Measurements from ENCODE around the gene LMBRD1.
"Not testable (repeated sequence)": the region's sequence is repeated elsewhere in the genome, so short reads cannot be mapped to it uniquely, and the experiment has no call there.

LMBRD1 gene

GRCh38 chr6:69796642-69797390, at the start of gene LMBRD1:
Gene LMBRD1 (minus strand): TSS chr6:69797010. CDS start chr6:69796881, 129 bp downstream.
- peak; percentile 80 for DNase-seq

GRCh38 chr6:69846312-69846711, 49.5 kb upstream of the LMBRD1 start:
- no peak for DNase-seq

- no peak for DNase-seq
Measured at GRCh38 chr6:69843189-69843588, 46.4 kb upstream of the LMBRD1 start.

- no peak for DNase-seq
Measured at GRCh38 chr6:69841862-69842261, 45.1 kb upstream of the LMBRD1 start.

- DNase-seq, result peak; percentile 30
Measured at GRCh38 chr6:69835414-69836179, 38.8 kb upstream of the LMBRD1 start.

- no peak for DNase-seq
Measured at GRCh38 chr6:69832558-69832957, 35.7 kb upstream of the LMBRD1 start.

- no peak for DNase-seq
Measured at GRCh38 chr6:69827276-69827893, 30.6 kb upstream of the LMBRD1 start.

GRCh38 chr6:69825904-69826303, 29.1 kb upstream of the LMBRD1 start:
- no peak for DNase-seq

GRCh38 chr6:69824355-69824754, 27.5 kb upstream of the LMBRD1 start:
- DNase-seq, result not testable (repeated sequence)

- DNase-seq, result no peak
Measured at GRCh38 chr6:69820438-69820837, 23.6 kb upstream of the LMBRD1 start.

- no peak for DNase-seq
Measured at GRCh38 chr6:69820018-69820417, 23.2 kb upstream of the LMBRD1 start.

- no peak for DNase-seq
Measured at GRCh38 chr6:69819138-69819537, 22.3 kb upstream of the LMBRD1 start.

- DNase-seq, result no peak
Measured at GRCh38 chr6:69818223-69818930, 21.6 kb upstream of the LMBRD1 start.

GRCh38 chr6:69817358-69817757, 20.5 kb upstream of the LMBRD1 start:
- DNase-seq, result no peak

- DNase-seq, result no peak
Measured at GRCh38 chr6:69816569-69816968, 19.8 kb upstream of the LMBRD1 start.

- no peak for DNase-seq
Measured at GRCh38 chr6:69816026-69816425, 19.2 kb upstream of the LMBRD1 start.

- no peak for DNase-seq
Measured at GRCh38 chr6:69813508-69813907, 16.7 kb upstream of the LMBRD1 start.

- DNase-seq, result no peak
Measured at GRCh38 chr6:69812746-69813427, 16.1 kb upstream of the LMBRD1 start.

GRCh38 chr6:69802995-69803394, 6.2 kb upstream of the LMBRD1 start:
- no peak for DNase-seq

GRCh38 chr6:69801711-69802110, 4.9 kb upstream of the LMBRD1 start:
- DNase-seq, result no peak

GRCh38 chr6:69801225-69801624, 4.4 kb upstream of the LMBRD1 start:
- no peak for DNase-seq

GRCh38 chr6:69798796-69799195, 2.0 kb upstream of the LMBRD1 start:
- not testable (repeated sequence) for DNase-seq
